ENCODE results near the gene TJAP1. TPM values are rescaled to one million over a fixed set of nuclear protein-coding genes. Genes with fewer than 3 reads are reported as not detected.
"Not testable (repeated sequence)": the region's sequence is repeated elsewhere in the genome, so short reads cannot be mapped to it uniquely, and the experiment has no call there.

Gene TJAP1
- total and polyA plus RNA-seq, 8 donors = 12.9 to 44.5 (median 17.3) TPM

DNA sequence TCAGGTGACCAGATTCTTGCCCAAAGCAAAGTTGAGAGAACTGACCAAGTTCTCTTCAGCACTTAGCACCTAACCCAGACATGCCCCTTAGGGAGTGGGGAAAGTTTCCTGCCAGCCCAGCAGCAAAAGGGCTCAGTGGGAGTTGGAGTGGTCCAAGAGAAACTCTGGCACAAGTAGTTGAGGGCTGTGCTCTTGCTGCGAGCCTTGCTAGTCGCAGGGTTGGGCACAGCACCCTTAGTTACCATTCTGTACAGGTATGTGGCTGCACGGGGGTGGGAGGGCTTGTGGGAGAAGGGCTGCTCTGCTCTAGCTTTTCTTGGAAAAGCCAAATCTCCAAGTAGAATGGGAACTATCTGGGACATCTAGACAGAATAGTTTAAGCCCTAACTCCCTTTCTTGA lies 45.9 kb downstream of the TJAP1 start:
- ATAC-seq (no peak), FAIRE-seq (no peak), DNase-seq (no peak)
- H3K9me3 ChIP-seq = no peaks in the 10 kb centered on the region
- intact Hi-C loops (cut with DNase I) = no loop called here
- TF ChIP-seq, protein P1, sequence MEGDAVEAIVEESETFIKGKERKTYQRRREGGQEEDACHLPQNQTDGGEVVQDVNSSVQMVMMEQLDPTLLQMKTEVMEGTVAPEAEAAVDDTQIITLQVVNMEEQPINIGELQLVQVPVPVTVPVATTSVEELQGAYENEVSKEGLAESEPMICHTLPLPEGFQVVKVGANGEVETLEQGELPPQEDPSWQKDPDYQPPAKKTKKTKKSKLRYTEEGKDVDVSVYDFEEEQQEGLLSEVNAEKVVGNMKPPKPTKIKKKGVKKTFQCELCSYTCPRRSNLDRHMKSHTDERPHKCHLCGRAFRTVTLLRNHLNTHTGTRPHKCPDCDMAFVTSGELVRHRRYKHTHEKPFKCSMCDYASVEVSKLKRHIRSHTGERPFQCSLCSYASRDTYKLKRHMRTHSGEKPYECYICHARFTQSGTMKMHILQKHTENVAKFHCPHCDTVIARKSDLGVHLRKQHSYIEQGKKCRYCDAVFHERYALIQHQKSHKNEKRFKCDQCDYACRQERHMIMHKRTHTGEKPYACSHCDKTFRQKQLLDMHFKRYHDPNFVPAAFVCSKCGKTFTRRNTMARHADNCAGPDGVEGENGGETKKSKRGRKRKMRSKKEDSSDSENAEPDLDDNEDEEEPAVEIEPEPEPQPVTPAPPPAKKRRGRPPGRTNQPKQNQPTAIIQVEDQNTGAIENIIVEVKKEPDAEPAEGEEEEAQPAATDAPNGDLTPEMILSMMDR (IDR thresholded peaks at IDR 0.05) = no peak
- H3K27ac ChIP-seq = no peak overlapping the region
- peaks cover 0 to 79% (median 44%) of the 10 kb centered on the region in 3 donors for H3K36me3 ChIP-seq
- WGBS, 2 donors = 74 to 86% methylated on average over 3 of the region's 3 CpGs
- H3K27me3 ChIP-seq = no peaks in the 10 kb centered on the region
- H3K4me3 ChIP-seq = no peak overlapping the region
- peaks cover 4 to 6% (median 6%) of the 10 kb centered on the region in 3 donors for H3K4me1 ChIP-seq

DNA sequence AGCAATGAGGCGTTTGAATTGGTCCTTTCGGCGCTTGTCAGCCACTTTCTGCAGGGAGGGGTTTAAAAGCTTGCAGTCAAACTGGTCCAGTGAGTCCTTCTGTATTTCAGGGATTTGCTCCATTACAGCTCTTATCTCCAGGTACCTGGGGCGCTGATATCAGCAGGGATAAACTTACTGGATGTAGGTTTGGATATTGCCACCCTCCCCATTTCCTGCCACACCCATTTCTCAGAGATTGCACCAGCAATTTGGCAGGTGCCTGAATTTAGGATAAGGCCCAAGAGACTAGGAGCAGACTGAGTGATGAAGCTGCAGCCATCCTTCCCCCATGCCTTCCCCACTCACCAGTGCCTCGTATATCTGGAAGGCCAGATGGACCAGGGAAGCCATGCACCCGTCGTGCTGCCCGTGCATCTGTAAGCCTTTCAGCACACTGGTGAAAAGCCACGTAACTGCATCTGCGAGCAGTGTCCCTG lies 47.2 kb downstream of the TJAP1 start:
- FAIRE-seq (no peak), DNase-seq (no peak), ATAC-seq (no peak)
- intact Hi-C loops (cut with DNase I) = no loop called here
- Histone ChIP-seq H3K4me1 (no peaks in the 10 kb centered on the region), H3K4me3 (no peak overlapping the region), H3K27me3 (no peaks in the 10 kb centered on the region), H3K27ac (no peak overlapping the region), H3K36me3 (peaks cover 0 to 82% (median 44%) of the 10 kb centered on the region in 3 donors), H3K9me3 (no peaks in the 10 kb centered on the region)
- TF ChIP-seq, protein P1 (IDR thresholded peaks at IDR 0.05) = no peak
- WGBS, 2 donors = 78 to 84% methylated on average over 10 of the region's 10 CpGs

DNA sequence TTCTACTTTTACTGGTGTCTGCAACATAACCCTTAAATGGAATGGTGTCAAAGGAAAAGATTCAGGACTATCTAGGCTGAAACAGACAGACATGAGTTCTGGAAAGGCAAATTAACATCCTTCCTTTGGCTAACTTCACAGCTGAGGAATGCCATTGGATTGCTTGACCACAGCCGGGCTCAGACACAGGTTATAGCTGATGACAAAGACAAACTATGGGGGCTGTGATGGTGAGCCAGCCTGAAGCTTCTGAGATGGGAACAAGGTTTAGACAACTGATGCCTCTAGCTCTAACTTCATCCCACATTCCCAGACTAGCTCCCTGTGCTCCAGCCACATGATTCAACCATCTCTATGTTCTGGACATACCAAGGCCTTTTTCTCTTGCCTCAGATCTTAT lies 54.8 kb downstream of the TJAP1 start:
- intact Hi-C loops (cut with DNase I) = no loop called here
- H3K27ac ChIP-seq = no peak overlapping the region
- H3K27me3 ChIP-seq = no peaks in the 10 kb centered on the region
- DNase-seq (no peak), ATAC-seq (no peak), FAIRE-seq (no peak)
- 89 to 92% methylated on average over 1 of the region's 1 CpG for whole genome bisulfite sequencing, 2 donors
- no peaks in the 10 kb centered on the region for H3K9me3 ChIP-seq
- H3K4me3 ChIP-seq = no peak overlapping the region
- peaks cover 0 to 18% (median 3%) of the 10 kb centered on the region in 3 donors for H3K36me3 ChIP-seq
- no peaks in the 10 kb centered on the region for H3K4me1 ChIP-seq
- TF ChIP-seq, protein P1 (IDR thresholded peaks at IDR 0.05) = no peak

DNA sequence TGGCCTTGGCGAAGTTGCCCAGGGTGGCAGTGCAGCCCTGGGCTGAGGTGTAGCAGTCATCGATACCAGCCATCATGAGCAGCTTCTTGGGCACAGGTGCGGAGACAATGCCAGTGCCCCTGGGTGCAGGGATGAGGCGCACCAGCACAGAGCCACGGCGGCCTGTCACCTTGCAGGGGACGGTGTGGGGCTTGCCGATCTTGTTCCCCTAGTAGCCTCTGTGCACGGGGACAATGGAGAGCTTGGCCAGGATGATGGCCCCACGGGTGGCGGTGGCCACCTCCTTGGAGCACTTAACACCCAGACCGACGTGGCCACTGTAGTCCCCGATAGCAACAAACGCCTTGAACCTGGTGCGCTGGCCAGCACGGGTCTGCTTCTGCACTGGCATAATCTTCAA lies 61.6 kb downstream of the TJAP1 start:
- intact Hi-C loops (cut with DNase I); H3K27me3 ChIP-seq; H3K9me3 ChIP-seq; H3K27ac ChIP-seq; H3K4me1 ChIP-seq; DNase-seq; ATAC-seq; H3K4me3 ChIP-seq; FAIRE-seq: not testable (repeated sequence)
- H3K36me3 ChIP-seq = peaks cover 0 to 11% (median 4%) of the 10 kb centered on the region in 3 donors
- 96 to 98% methylated on average over 12 to 15 of the region's 17 CpGs for WGBS, 2 donors

DNA sequence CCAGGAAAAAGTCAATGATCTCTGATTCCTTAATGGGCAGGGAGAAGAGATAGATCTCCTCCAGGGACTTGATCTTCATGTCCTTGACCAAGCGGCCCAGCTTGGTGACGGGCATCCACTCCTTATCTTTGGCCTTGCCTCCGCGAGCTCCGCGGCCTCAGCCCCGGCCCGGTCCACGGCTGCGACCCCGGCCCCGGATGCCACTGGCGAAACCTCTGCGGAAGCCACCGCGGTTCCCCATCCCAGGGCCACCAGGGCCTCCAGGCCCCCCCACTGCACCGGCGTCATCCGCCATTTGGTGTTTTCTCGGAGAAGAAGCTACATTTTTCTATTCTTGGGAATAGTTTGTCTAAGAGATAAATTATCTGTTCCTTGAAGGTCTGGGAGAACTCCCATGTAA lies 62.0 kb downstream of the TJAP1 start:
- H3K9me3 ChIP-seq; H3K4me3 ChIP-seq; H3K27ac ChIP-seq; H3K27me3 ChIP-seq; intact Hi-C loops (cut with DNase I); DNase-seq; H3K4me1 ChIP-seq; ATAC-seq; FAIRE-seq: not testable (repeated sequence)
- WGBS, 2 donors = 96 to 98% methylated on average over 20 of the region's 20 CpGs
- peaks cover 0 to 11% (median 4%) of the 10 kb centered on the region in 3 donors for H3K36me3 ChIP-seq

DNA sequence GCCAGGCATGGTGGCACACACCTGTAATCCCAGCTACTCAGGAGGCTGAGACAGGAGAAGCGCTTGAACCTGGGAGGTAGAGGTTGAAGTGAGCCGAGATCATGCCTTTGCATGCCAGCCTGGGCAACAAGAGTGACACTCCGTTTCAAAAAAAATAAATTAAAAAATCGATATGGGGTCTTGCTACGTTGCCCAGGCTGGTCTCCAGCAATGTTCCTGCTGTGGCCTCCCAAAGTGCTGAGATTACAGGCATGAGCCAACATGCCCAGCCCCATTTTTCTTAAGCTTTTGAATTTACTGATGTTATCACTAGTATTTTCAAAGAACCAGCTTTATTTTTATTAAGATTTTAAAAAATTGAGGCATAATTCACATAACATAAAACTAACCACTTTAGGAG lies 63.1 kb downstream of the TJAP1 start:
- DNase-seq (no peak), FAIRE-seq (no peak), ATAC-seq (no peak)
- TF ChIP-seq, protein P1 (IDR thresholded peaks at IDR 0.05) = no peak
- H3K4me1 ChIP-seq = no peaks in the 10 kb centered on the region
- H3K9me3 ChIP-seq = no peaks in the 10 kb centered on the region
- intact Hi-C loops (cut with DNase I) = no loop called here
- H3K4me3 ChIP-seq = no peak overlapping the region
- 92 to 95% methylated on average over 5 of the region's 5 CpGs for WGBS, 2 donors
- H3K27ac ChIP-seq = no peak overlapping the region
- H3K36me3 ChIP-seq = peaks cover 4 to 17% (median 8%) of the 10 kb centered on the region in 3 donors
- no peaks in the 10 kb centered on the region for H3K27me3 ChIP-seq

Data from pancreas (tissue), 10 donors.